OCI-LY1 (cell line): ENCODE results near the gene PDE9A.

Experiments used
- H2AFZ ChIP-seq: fragments of 200-600 bp; sonication (generic), shearing (Covaris generic); 2 replicates; pipeline ENCODE4 v1.6.0; 2014; ENCODE audit warnings: antibody characterized with exemption, mild to moderate bottlenecking, low read length
- H3F3A ChIP-seq: fragments of 200-600 bp; sonication (generic), shearing (Covaris generic); 2 replicates; pipeline ENCODE4 v1.6.0; 2014; ENCODE audit warnings: mild to moderate bottlenecking, antibody characterized with exemption, low read length, moderate library complexity; ENCODE audit not compliant: insufficient read depth
- H3K27ac ChIP-seq: fragments of 200-600 bp; sonication (generic); 2 replicates; pipeline ENCODE4 v1.5.1; 2014; ENCODE audit warnings: low read length, mixed run types, mild to moderate bottlenecking, low read depth; ENCODE audit not compliant: poor library complexity, severe bottlenecking
- H3K27me3 ChIP-seq: fragments of 200-600 bp; sonication (generic); 2 replicates; pipeline ENCODE4 v1.6.0; 2014; ENCODE audit warnings: antibody characterized with exemption, mild to moderate bottlenecking, low read length, moderate library complexity; ENCODE audit not compliant: insufficient read depth
- H3K36me3 ChIP-seq: fragments of 200-600 bp; sonication (generic); 2 replicates; pipeline ENCODE4 v1.6.1; 2014; ENCODE audit warnings: mild to moderate bottlenecking, antibody characterized with exemption, low read length, moderate library complexity, mixed read lengths; ENCODE audit not compliant: insufficient read depth
- H3K4me1 ChIP-seq: fragments of 200-600 bp; sonication (generic); 2 replicates; pipeline ENCODE4 v1.5.1; 2014; ENCODE audit warnings: mild to moderate bottlenecking, low read length, moderate library complexity; ENCODE audit not compliant: insufficient read depth, severe bottlenecking
- H3K4me2 ChIP-seq: fragments of 200-600 bp; sonication (generic), shearing (Covaris generic); 2 replicates; pipeline ENCODE4 v1.6.1; 2014; ENCODE audit warnings: low read length
- H3K4me3 ChIP-seq: fragments of 200-600 bp; sonication (generic); 2 replicates; pipeline ENCODE4 v1.5.1; 2014; ENCODE audit warnings: low read length, low read depth, mild to moderate bottlenecking, mixed read lengths; ENCODE audit not compliant: poor library complexity, severe bottlenecking
- H3K79me2 ChIP-seq: fragments of 200-600 bp; shearing (Covaris generic); 2 replicates; pipeline ENCODE4 v1.6.1; 2016; ENCODE audit warnings: mixed run types, low read length, mixed read lengths; ENCODE audit not compliant: insufficient read depth
- H3K9ac ChIP-seq: fragments of 200-600 bp; sonication (generic), shearing (Covaris generic); 2 replicates; pipeline ENCODE4 v1.6.1; 2014; ENCODE audit warnings: mild to moderate bottlenecking, low read length, mixed read lengths
- H3K9me2 ChIP-seq: fragments of 200-600 bp; sonication (generic), shearing (Covaris generic); 2 replicates; pipeline ENCODE4 v1.6.1; 2014; ENCODE audit warnings: low read depth, mild to moderate bottlenecking, low read length, mixed read lengths
- H3K9me3 ChIP-seq: fragments of 200-600 bp; shearing (Covaris generic); 2 replicates; pipeline ENCODE4 v1.6.1; 2014; ENCODE audit warnings: low read length, mixed read lengths
- H4K20me1 ChIP-seq: fragments of 200-600 bp; sonication (generic), shearing (Covaris generic); 2 replicates; pipeline ENCODE4 v1.6.0; 2016; ENCODE audit warnings: mild to moderate bottlenecking, low read length; ENCODE audit not compliant: insufficient read depth
- CTCF ChIP-seq: fragments of 200-600 bp; sonication (generic), shearing (Covaris generic); IDR thresholded peaks from 2 replicates; pipeline ENCODE4 v1.5.1; 2017; ENCODE audit warnings: mild to moderate bottlenecking, antibody characterized with exemption, low read length, moderate library complexity, mixed read lengths
- EZH2 ChIP-seq: fragments of 200-600 bp; sonication (generic), shearing (Covaris generic); IDR thresholded peaks from 2 replicates; pipeline ENCODE4 v1.8.0; 2017; ENCODE audit warnings: borderline replicate concordance, mixed run types, mild to moderate bottlenecking, antibody characterized with exemption, low read length, moderate library complexity, mixed read lengths

PDE9A gene

GRCh38 chr21:42608446-42608845 is 45.0 kb upstream of the PDE9A start:
- Histone ChIP-seq H3K9me3 (0 out of 2 replicates have a peak, but pooled peaks cover 6% of the 10 kb centered on the region), H3K4me2 (no peak overlapping the region), H2AFZ (no peak overlapping the region)

GRCh38 chr21:42609811-42610210 is 43.6 kb upstream of the PDE9A start:
- no peaks in the 10 kb centered on the region for H3K36me3 ChIP-seq
- H3F3A ChIP-seq, result no peaks in the 10 kb centered on the region
- no peaks in the 10 kb centered on the region for H3K27me3 ChIP-seq
- H3K79me2 ChIP-seq, result no peaks in the 10 kb centered on the region
- no peak overlapping the region for H3K27ac ChIP-seq
- no peak overlapping the region for H2AFZ ChIP-seq
- H3K4me1 ChIP-seq, result no peaks in the 10 kb centered on the region
- TF ChIP-seq CTCF, result no peak
- no peak overlapping the region for H3K9ac ChIP-seq
- no peaks in the 10 kb centered on the region for H3K9me2 ChIP-seq
- H3K4me2 ChIP-seq, result no peak overlapping the region
- no peaks in the 10 kb centered on the region for H3K9me3 ChIP-seq
- H3K4me3 ChIP-seq, result no peak overlapping the region
- H4K20me1 ChIP-seq, result no peaks in the 10 kb centered on the region

More at GRCh38 chr21:42608446-42608845, 45.0 kb upstream of the PDE9A start:
- Histone ChIP-seq H3F3A (no peaks in the 10 kb centered on the region), H3K4me1 (no peaks in the 10 kb centered on the region), H3K27me3 (no peaks in the 10 kb centered on the region; the same call in 1 of the 2 replicates), H3K36me3 (no peaks in the 10 kb centered on the region), H4K20me1 (no peaks in the 10 kb centered on the region), H3K9ac (no peak overlapping the region), H3K4me3 (no peak overlapping the region), H3K9me2 (no peaks in the 10 kb centered on the region), H3K27ac (no peak overlapping the region), H3K79me2 (no peaks in the 10 kb centered on the region)
- no peak for TF ChIP-seq CTCF
- no peak for TF ChIP-seq EZH2

GRCh38 chr21:42611852-42612251 is 41.6 kb upstream of the PDE9A start:
- H4K20me1 ChIP-seq, result no peaks in the 10 kb centered on the region
- no peaks in the 10 kb centered on the region for H3K79me2 ChIP-seq
- no peak overlapping the region for H3K4me2 ChIP-seq
- H3K9me3 ChIP-seq, result no peaks in the 10 kb centered on the region
- no peaks in the 10 kb centered on the region for H3K27me3 ChIP-seq
- no peaks in the 10 kb centered on the region for H3F3A ChIP-seq
- H3K4me1 ChIP-seq, result no peaks in the 10 kb centered on the region
- H3K9ac ChIP-seq, result no peak overlapping the region
- H3K27ac ChIP-seq, result no peak overlapping the region
- no peak overlapping the region for H2AFZ ChIP-seq
- H3K4me3 ChIP-seq, result no peak overlapping the region
- H3K36me3 ChIP-seq, result no peaks in the 10 kb centered on the region
- TF ChIP-seq CTCF (no peak), EZH2 (no peak)
- no peaks in the 10 kb centered on the region for H3K9me2 ChIP-seq
